GM18867 (cell line): Measurements from ENCODE around the gene IFT27.
"Not testable (repeated sequence)": the region's sequence is repeated elsewhere in the genome, so short reads cannot be mapped to it uniquely, and the experiment has no call there.

Source experiments
- ATAC-seq: cut with Tn5 transposase; IDR thresholded peaks from one replicate; pipeline ENCODE4 v1.9.1; 2021; ENCODE audit warnings: mild to moderate bottlenecking, moderate library complexity; ENCODE audit not compliant: unreplicated experiment

The IFT27 gene

GRCh38 chr22:36745301-36745995, 30.5 kb downstream of the IFT27 start:
- no peak for ATAC-seq

DNA sequence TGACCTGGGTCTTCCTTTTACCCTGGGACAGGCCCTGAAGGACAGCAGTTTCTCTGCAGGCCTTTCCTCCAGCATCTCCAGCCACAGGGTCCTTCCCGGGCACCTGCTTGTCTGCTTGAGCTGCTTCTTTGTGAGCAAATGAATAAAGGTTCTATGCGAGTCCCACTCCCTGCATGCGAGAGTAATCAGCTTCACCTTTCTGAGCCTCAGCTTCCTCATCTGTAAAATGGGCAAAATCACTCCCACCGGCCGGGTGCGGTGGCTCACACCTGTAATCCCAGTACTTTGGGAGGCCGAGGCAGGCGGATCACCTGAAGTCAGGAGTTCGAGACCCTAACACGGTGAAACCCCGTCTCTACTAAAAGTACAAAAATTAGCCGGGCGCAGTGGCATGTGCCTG, 31.1 kb downstream of the IFT27 start:
- no peak for ATAC-seq

- no peak for ATAC-seq
Observed at GRCh38 chr22:36744413-36744765, 31.5 kb downstream of the IFT27 start.

GRCh38 chr22:36743591-36744412, 32.1 kb downstream of the IFT27 start:
- ATAC-seq, result no peak

GRCh38 chr22:36743011-36743410, 32.9 kb downstream of the IFT27 start:
- ATAC-seq, result no peak

- no peak for ATAC-seq
Observed at GRCh38 chr22:36741968-36742367, 34.0 kb downstream of the IFT27 start.

DNA sequence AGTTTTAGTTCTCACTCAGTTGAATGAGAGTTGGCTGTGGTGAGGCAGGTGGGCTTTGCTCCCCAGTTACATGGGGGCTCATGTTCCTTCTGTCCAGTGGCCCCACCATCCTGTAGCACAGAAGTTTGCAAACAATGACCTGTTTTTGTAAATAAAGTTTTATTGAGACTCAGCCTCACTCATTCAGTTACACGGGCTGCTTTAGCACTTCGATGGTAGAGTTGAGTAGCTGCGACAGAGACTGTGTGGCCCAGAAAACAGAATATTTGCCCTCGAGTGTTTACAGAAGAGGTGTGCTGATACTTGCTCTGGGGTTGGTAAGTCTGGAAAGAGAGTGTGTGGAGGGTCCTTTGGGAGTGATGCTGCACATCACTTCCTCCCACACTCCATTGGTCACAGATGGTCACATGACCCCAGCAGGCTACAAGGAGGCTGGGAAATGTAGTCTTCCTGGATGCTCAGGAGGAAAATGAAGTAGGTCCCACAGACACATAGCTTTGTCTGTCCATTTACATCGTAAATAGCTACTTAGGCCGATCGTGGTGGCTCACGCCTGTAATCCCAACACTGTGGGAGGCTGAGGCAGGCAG, 34.6 kb downstream of the IFT27 start:
- no peak for ATAC-seq

DNA sequence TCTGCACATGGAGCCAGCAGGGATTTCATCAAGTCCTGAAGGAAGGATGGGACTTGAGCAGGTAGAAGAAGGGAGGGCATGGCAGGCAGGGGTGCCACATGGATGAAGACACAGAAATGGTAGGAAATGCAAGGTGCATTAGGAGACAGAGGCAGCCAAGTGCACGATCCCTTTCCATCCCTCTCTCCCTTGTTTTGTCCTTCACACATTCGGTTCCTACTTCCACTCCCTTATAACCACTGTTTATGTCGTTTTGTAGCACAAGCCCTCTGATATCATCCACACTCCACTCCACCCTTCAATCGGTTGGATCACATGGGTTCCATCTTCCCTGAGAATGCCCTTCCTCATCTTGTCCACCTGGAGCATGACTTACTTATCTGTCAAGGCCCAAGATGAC, 35.2 kb downstream of the IFT27 start:
- no peak for ATAC-seq

GRCh38 chr22:36739185-36739584, 36.7 kb downstream of the IFT27 start:
- ATAC-seq, result no peak

DNA sequence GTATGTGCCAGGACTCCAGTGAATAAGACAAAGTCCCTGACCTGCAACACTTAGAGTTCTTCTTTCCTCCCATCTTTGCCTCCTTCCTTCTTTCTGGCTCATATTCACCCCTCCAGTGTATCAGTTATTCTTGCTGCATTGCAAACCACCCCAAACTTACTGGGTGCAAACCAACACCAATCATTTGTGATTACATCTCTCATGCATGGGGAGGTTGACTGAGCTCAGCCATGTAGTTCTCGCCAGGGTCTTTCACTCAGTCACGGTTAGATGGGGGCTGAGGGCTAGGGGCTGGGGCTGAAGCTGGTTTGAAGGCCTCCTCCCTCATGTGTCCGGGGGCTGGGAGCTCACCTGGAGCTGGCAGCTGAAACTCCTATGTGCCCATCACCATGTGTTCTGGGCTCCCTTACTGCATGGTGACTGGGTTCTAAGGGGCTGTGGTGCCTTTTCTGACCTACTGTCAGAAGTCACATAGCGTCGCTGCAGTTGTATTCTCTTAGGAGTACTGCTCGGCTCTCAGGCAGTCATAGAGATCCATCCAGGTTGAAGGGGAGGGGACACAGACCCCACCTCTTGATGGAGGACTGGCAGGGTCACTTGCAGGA, 37.4 kb downstream of the IFT27 start:
- no peak for ATAC-seq

DNA sequence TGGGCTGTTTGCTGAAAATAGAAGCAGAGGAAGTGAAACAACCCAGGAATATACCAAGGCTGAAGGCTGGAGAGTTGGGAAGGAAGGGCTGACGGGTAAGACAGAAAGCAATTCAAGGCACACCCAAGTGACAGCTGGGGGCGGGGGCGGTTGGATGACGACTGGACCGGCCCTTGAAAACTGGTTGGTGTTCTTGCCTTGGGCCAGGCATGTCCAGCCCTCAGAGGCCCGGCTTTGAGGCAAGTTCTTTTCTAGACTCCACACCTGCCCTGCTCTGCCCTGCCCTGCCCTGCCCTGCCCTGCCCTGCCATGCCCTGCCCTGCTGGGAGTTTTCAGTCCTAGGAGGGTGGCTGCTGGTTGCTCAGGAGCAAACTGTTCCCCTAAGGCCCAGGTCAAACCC, 38.1 kb downstream of the IFT27 start:
- ATAC-seq, result no peak

DNA sequence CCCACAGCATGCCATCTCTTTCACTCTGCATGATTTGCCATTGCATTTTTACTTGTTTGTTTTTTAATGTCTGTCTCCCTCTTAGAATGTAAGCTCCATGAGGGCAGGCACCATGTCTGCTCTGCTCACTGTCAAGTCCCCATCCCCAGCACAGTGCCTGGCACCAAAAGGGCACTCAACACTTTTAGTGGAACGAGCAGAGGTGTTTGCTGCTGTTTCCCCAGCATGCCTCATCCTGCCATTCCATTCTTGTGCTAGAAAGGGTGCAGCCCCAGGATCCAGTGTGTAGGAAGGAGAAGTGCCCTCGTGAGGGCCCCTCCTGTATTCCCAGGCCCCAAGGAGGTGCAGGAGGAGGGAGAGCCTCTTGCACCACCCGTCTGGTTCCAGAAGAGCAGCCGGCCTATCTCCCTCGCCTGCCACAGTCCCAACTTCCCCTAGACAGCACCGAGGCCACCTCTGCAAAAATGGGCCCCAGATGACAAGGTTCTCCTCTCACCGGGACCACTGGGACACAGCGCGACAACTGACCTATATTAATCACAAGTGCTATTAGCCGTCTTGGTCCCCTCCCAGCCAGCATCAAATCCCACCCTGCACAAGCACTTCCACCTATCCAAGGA, 39.1 kb downstream of the IFT27 start:
- ATAC-seq, result no peak

DNA sequence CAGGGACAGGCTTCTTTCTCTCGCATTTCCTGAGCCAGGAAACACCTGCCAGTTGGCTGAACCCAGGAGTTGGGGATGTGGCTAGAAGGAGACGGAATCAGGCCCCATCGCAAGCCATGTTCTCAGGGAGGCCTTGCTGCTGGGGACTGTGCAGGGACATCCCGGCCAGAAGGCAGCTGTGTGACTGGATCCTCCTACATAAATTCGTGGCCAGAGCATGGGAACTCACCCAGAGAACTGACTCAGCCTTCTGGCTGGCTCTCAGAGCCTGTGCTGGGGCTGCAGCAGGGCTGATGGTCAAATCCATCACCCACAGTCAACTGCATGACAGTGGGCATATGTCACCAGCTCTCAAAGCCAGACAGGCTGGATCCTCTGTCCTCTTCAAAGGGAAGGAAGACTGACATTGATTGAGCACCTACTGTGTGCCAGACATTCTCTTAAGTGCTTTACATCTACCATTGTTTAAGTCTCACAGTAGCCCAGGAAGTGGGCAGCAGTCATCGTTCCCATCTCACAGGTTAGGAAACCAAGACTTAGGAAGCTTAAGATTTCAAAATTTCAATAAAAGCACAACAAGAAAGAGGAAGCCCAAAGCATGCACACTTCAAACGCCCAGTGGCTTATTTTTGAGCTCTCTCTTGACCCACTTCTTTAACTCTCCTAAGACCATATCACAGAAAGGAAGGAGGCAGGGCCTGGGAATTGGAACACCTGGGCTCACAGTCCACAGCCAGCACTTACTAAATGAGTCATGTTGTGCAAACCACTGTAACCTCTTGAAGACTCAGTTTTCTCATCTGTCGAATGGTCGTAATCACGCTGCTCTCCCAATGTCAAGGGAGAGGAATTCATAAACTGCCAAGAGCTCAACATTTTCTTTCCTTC, 41.5 kb downstream of the IFT27 start:
- ATAC-seq, result no peak

- no peak for ATAC-seq
Observed at GRCh38 chr22:36733271-36733670, 42.6 kb downstream of the IFT27 start.

GRCh38 chr22:36732609-36733008, 43.3 kb downstream of the IFT27 start:
- no peak for ATAC-seq

DNA sequence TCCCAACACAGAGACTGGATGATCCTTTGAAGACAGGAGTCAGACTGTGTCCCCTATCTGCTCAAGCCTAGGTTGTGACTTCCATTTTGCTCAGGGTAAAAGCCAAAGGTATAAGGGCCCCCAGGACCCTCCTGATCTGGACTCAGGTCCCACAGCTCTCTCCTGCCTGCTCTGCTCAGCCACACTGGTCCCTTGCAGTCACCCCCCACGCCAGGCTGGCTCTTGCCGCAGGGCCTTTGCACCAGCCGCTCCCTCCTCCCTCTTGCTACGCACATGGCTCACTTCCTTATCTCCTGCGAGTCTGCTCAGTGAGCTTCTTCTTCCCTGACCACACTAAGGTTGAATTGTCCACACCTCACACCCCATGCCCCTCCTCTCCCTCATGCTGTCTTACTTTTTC, 44.0 kb downstream of the IFT27 start:
- ATAC-seq, result no peak

DNA sequence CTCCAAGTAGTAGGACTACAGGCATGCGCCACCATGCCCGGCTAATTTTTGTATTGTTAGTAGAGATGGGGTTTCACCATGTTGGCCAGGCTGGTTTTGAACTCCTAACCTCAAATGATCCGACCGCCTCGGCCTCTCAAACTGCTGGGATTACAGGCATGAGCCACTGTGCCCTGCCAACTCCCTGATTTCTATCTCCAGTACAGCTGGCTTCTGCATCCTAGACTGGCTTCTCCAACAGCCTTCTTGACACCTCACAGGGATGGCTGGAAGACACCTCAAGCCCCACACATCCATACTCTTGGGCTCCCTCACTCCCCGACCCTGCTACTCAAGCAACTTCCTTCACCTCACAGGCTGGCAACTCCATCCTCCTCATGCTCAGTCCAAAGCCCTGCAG, 44.6 kb downstream of the IFT27 start:
- not testable (repeated sequence) for ATAC-seq

DNA sequence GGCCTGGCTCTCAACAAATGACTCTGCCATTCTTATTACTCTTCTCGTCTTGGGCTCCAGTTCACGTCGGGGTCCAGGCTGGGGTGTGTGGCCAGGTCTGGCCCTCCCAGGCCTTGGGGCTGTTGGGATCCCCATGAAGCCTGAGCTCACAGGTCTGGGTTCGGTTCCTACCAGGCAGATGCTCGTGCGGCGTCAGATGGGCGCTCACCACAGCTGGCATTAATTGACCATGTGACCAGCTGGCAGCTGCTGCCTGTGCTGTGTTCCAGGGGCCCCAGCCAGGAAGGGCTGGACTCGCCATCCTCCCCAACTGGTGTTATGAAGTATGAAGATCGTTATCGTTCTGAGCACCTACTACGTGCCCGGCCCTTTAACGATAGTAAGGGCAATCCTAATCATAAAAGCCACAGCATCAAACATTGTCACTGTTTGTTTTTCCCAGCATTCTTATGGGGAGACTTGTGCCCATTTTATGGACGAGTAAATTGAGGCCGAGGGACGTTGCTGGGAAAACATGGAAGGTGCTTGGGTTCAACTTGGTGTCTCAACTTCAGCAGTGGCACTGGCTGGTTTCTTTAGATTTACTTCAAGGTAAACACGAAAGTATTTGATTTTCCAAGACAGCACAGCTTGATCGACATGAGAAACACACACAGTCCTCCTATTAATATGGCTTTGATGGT, 45.6 kb downstream of the IFT27 start:
- no peak for ATAC-seq

GRCh38 chr22:36729321-36729720, 46.6 kb downstream of the IFT27 start:
- no peak for ATAC-seq

DNA sequence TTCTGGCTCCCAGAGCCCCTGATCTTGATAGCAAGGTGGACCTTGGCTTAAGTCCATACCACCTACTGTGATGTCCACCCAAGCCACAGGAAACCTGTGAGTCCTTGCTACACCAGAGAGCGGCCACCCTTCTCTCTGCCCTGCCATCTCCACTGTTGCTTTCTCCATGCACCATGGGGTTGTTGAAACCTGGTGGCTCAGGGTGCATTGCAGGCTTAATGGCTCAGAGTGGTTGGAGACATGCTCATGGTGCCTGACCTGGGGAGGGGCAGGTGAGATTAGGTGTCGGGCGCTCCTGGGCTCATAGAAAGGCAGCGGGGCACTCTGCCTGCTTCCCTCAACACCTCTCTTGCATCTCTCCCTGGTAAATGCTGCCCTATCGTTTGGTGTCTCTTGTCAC, 47.4 kb downstream of the IFT27 start:
- ATAC-seq, result no peak
